IPS DF 6.9 (cell line): ENCODE results near the gene CCNK.

Source experiments
- DNase-seq: peaks from one replicate; pipeline ENCODE4 v3.0.0-alpha.2; 2013; ENCODE audit warnings: low read depth, low spot score
- H3K27ac ChIP-seq: one replicate; pipeline ENCODE4 v1.5.1; 2013; ENCODE audit warnings: low read length, control low read depth
- H3K27me3 ChIP-seq: 2 replicates; pipeline ENCODE4 v1.6.1; 2013; ENCODE audit warnings: mild to moderate bottlenecking, low read length; ENCODE audit not compliant: control insufficient read depth, insufficient read depth
- H3K36me3 ChIP-seq: 2 replicates; pipeline ENCODE4 v1.6.1; 2013; ENCODE audit warnings: low read length; ENCODE audit not compliant: control insufficient read depth, insufficient read depth
- H3K4me1 ChIP-seq: 2 replicates; pipeline ENCODE4 v1.6.1; 2013; ENCODE audit warnings: low read length; ENCODE audit not compliant: control insufficient read depth, insufficient read depth
- H3K4me3 ChIP-seq: 2 replicates; pipeline ENCODE4 v1.5.1; 2013; ENCODE audit warnings: mild to moderate bottlenecking, low read length
- H3K9me3 ChIP-seq: 2 replicates; pipeline ENCODE4 v1.6.1; 2013; ENCODE audit warnings: low read length, inconsistent platforms; ENCODE audit not compliant: control insufficient read depth, insufficient read depth
- WGBS: extraction: QIAGEN DNeasy Blood & Tissue Kit; methylation state at CpG from one replicate; pipeline ENCODE4 v1.1.7; 2013; ENCODE audit warnings: mixed read lengths, missing lambda C conversion rate; ENCODE audit not compliant: insufficient read length, insufficient coverage; 5-methylcytosine and 5-hydroxymethylcytosine counted together

Gene CCNK

GRCh38 chr14:99465288-99465687 lies 15.9 kb upstream of the CCNK start:
- peaks cover 3% of the 10 kb centered on the region; the same call in 1 of the 2 replicates for H3K36me3 ChIP-seq

GRCh38 chr14:99466758-99467157 lies 14.5 kb upstream of the CCNK start:
- 0 out of 2 replicates have a peak, but pooled peaks cover 1% of the 10 kb centered on the region for H3K4me1 ChIP-seq
- no peaks in the 10 kb centered on the region for H3K9me3 ChIP-seq
- no peak overlapping the region for H3K27ac ChIP-seq
- DNase-seq, result no peak
- peaks cover 3% of the 10 kb centered on the region; the same call in 1 of the 2 replicates for H3K36me3 ChIP-seq
- WGBS, result no CpG with 5 or more reads among the region's 3 CpGs
- H3K4me3 ChIP-seq, result no peak overlapping the region
- H3K27me3 ChIP-seq, result no peaks in the 10 kb centered on the region

More at GRCh38 chr14:99465288-99465687, 15.9 kb upstream of the CCNK start:
- WGBS, result no CpG with 5 or more reads among the region's 9 CpGs
- no peak overlapping the region for H3K27ac ChIP-seq
- no peak overlapping the region for H3K4me3 ChIP-seq
- H3K4me1 ChIP-seq, result 0 out of 2 replicates have a peak, but pooled peaks cover 1% of the 10 kb centered on the region
- DNase-seq, result no peak
- no peaks in the 10 kb centered on the region for H3K27me3 ChIP-seq
- H3K9me3 ChIP-seq, result no peaks in the 10 kb centered on the region

- Histone ChIP-seq H3K4me3 (no peak overlapping the region), H3K36me3 (peaks cover 3% of the 10 kb centered on the region; the same call in 1 of the 2 replicates), H3K4me1 (0 out of 2 replicates have a peak, but pooled peaks cover 1% of the 10 kb centered on the region), H3K27me3 (no peaks in the 10 kb centered on the region), H3K9me3 (no peaks in the 10 kb centered on the region), H3K27ac (no peak overlapping the region)
- DNase-seq, result no peak
- WGBS, result no CpG with 5 or more reads among the region's 9 CpGs
Observed at GRCh38 chr14:99467336-99468078, 13.7 kb upstream of the CCNK start.

GRCh38 chr14:99468081-99468480 lies 13.1 kb upstream of the CCNK start:
- H3K27ac ChIP-seq, result no peak overlapping the region
- H3K27me3 ChIP-seq, result no peaks in the 10 kb centered on the region
- no peak for DNase-seq
- H3K4me1 ChIP-seq, result no peaks in the 10 kb centered on the region; the same call in 1 of the 2 replicates
- WGBS, result no CpG with 5 or more reads among the region's 4 CpGs
- H3K4me3 ChIP-seq, result no peak overlapping the region
- no peaks in the 10 kb centered on the region for H3K9me3 ChIP-seq
- H3K36me3 ChIP-seq, result peaks cover 3% of the 10 kb centered on the region; the same call in 1 of the 2 replicates

- no peak for DNase-seq
- H3K36me3 ChIP-seq, result peaks cover 3% of the 10 kb centered on the region; the same call in 1 of the 2 replicates
- no peak overlapping the region for H3K4me3 ChIP-seq
- H3K27ac ChIP-seq, result no peak overlapping the region
- H3K27me3 ChIP-seq, result no peaks in the 10 kb centered on the region
- WGBS, result no CpG with 5 or more reads among the region's 8 CpGs
- H3K4me1 ChIP-seq, result no peaks in the 10 kb centered on the region; the same call in 1 of the 2 replicates
- H3K9me3 ChIP-seq, result no peaks in the 10 kb centered on the region
Observed at GRCh38 chr14:99468836-99469592, 12.2 kb upstream of the CCNK start.

GRCh38 chr14:99471731-99472130 lies 9.5 kb upstream of the CCNK start:
- H3K4me1 ChIP-seq, result no peaks in the 10 kb centered on the region; the same call in 1 of the 2 replicates
- no CpG with 5 or more reads among the region's 7 CpGs for WGBS
- H3K27ac ChIP-seq, result no peak overlapping the region
- H3K4me3 ChIP-seq, result no peak overlapping the region
- no peaks in the 10 kb centered on the region for H3K27me3 ChIP-seq
- DNase-seq, result no peak
- no peaks in the 10 kb centered on the region for H3K9me3 ChIP-seq
- H3K36me3 ChIP-seq, result no peaks in the 10 kb centered on the region

- H3K9me3 ChIP-seq, result no peaks in the 10 kb centered on the region
- H3K4me1 ChIP-seq, result no peaks in the 10 kb centered on the region; the same call in 1 of the 2 replicates
- DNase-seq, result no peak
- H3K27me3 ChIP-seq, result no peaks in the 10 kb centered on the region
- H3K4me3 ChIP-seq, result no peak overlapping the region
- H3K36me3 ChIP-seq, result no peaks in the 10 kb centered on the region
- no peak overlapping the region for H3K27ac ChIP-seq
- WGBS, result no CpG with 5 or more reads among the region's 4 CpGs
Observed at GRCh38 chr14:99472937-99473336, 8.3 kb upstream of the CCNK start.

- H3K36me3 ChIP-seq, result no peaks in the 10 kb centered on the region
- H3K4me3 ChIP-seq, result no peak overlapping the region
- H3K9me3 ChIP-seq, result no peaks in the 10 kb centered on the region
- H3K27me3 ChIP-seq, result no peaks in the 10 kb centered on the region
- H3K27ac ChIP-seq, result no peak overlapping the region
- DNase-seq, result no peak
- no CpG with 5 or more reads among the region's 3 CpGs for WGBS
- H3K4me1 ChIP-seq, result no peaks in the 10 kb centered on the region; the same call in 1 of the 2 replicates
Observed at GRCh38 chr14:99473458-99473857, 7.8 kb upstream of the CCNK start.

- no CpG with 5 or more reads among the region's 9 CpGs for WGBS
- Histone ChIP-seq H3K27me3 (no peaks in the 10 kb centered on the region), H3K4me1 (no peaks in the 10 kb centered on the region; the same call in 1 of the 2 replicates), H3K36me3 (no peaks in the 10 kb centered on the region), H3K27ac (no peak overlapping the region), H3K9me3 (no peaks in the 10 kb centered on the region), H3K4me3 (no peak overlapping the region)
- DNase-seq, result no peak
Observed at GRCh38 chr14:99475179-99475578, 6.0 kb upstream of the CCNK start.

GRCh38 chr14:99475660-99476059 lies 5.5 kb upstream of the CCNK start:
- Histone ChIP-seq H3K4me3 (no peak overlapping the region), H3K9me3 (no peaks in the 10 kb centered on the region), H3K36me3 (no peaks in the 10 kb centered on the region), H3K4me1 (no peaks in the 10 kb centered on the region; the same call in 1 of the 2 replicates), H3K27ac (no peak overlapping the region), H3K27me3 (no peaks in the 10 kb centered on the region)
- no peak for DNase-seq
- no CpG with 5 or more reads among the region's 2 CpGs for WGBS
